ENCODE results near the gene REEP1.

GRCh38 chr2:86283411-86284030 is 53.9 kb downstream of the REEP1 start:
- TF ChIP-seq POLR2A (IDR thresholded peaks at IDR 0.05; ENCODE audit: insufficient read depth in 1 of 2, low read depth in 2 of 2, low read length in 2 of 2) (no peak), RBFOX2 (IDR thresholded peaks at IDR 0.05; ENCODE audit: low read depth, low read length) (no peak), HMGXB4 (CRISPR knock-in tag; IDR thresholded peaks at IDR 0.05; ENCODE audit: borderline replicate concordance in 1 of 2, low read depth in 1 of 2) (no peak), MATR3 (CRISPR knock-in tag; IDR thresholded peaks at IDR 0.05) (no peak), MAX (IDR thresholded peaks at IDR 0.05) (no peak), ZNF30 (CRISPR knock-in tag; IDR thresholded peaks at IDR 0.05) (no peak), DPF2 (CRISPR knock-in tag; IDR thresholded peaks at IDR 0.05; ENCODE audit: borderline replicate concordance, low read depth) (no peak), EZH2 (conservative IDR thresholded peaks at IDR 0.05; ENCODE audit: low read depth, low read length) (no peak), MYNN (CRISPR knock-in tag; IDR thresholded peaks at IDR 0.05; ENCODE audit: low read depth) (no peak), MAFK (conservative IDR thresholded peaks at IDR 0.05 in 1 of 2, IDR thresholded peaks at IDR 0.05 in 1 of 2; ENCODE audit: low read length in 2 of 2) (no peak), CTCF (CRISPR knock-in tag; IDR thresholded peaks at IDR 0.05) (no peak), TAF1 (CRISPR knock-in tag; IDR thresholded peaks at IDR 0.05) (no peak)
- TF ChIP-seq, protein P1, sequence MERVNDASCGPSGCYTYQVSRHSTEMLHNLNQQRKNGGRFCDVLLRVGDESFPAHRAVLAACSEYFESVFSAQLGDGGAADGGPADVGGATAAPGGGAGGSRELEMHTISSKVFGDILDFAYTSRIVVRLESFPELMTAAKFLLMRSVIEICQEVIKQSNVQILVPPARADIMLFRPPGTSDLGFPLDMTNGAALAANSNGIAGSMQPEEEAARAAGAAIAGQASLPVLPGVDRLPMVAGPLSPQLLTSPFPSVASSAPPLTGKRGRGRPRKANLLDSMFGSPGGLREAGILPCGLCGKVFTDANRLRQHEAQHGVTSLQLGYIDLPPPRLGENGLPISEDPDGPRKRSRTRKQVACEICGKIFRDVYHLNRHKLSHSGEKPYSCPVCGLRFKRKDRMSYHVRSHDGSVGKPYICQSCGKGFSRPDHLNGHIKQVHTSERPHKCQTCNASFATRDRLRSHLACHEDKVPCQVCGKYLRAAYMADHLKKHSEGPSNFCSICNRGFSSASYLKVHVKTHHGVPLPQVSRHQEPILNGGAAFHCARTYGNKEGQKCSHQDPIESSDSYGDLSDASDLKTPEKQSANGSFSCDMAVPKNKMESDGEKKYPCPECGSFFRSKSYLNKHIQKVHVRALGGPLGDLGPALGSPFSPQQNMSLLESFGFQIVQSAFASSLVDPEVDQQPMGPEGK (CRISPR knock-in tag; IDR thresholded peaks at IDR 0.05) = no peak
